K562 (cell line): ENCODE measurements around the gene HCN3. TPM values are rescaled to one million over a fixed set of nuclear protein-coding genes. Genes with fewer than 3 reads are reported as not detected.

Source experiments
- ARID1B ChIP-seq: fragments of 450-650 bp; IDR thresholded peaks from 2 replicates; pipeline ENCODE4 v1.6.1; 2016; ENCODE audit warnings: antibody characterized with exemption, mild to moderate bottlenecking, inconsistent platforms
- FOXA1 ChIP-seq: fragments of 450-650 bp; IDR thresholded peaks from 2 replicates; pipeline ENCODE4 v1.6.1; 2016; ENCODE audit warnings: mild to moderate bottlenecking, borderline replicate concordance
- HIVEP1 ChIP-seq: fragments of 250-450 bp; sonication (Bioruptor Pico); IDR thresholded peaks from 2 replicates; pipeline ENCODE4 v1.4.0; 2020; ENCODE audit warnings: mild to moderate bottlenecking
- LARP7 ChIP-seq: fragments of 450-650 bp; IDR thresholded peaks from 2 replicates; pipeline ENCODE4 v1.6.1; 2016
- MAFF ChIP-seq: IDR thresholded peaks from 2 replicates; pipeline ENCODE4 v1.6.1; 2012; ENCODE audit warnings: low read length, improper control_type of control experiment
- NBN ChIP-seq: fragments of 450-650 bp; IDR thresholded peaks from 2 replicates; pipeline ENCODE4 v1.6.1; 2016; ENCODE audit warnings: low read depth, mild to moderate bottlenecking
- RBM17 ChIP-seq: fragments of 200-400 bp; formaldehyde crosslinking; IDR thresholded peaks from 2 replicates; pipeline ENCODE4 v1.6.1; 2017; ENCODE audit warnings: low read depth, mild to moderate bottlenecking, low read length, borderline replicate concordance
- SMARCA5 ChIP-seq: fragments of 450-650 bp; IDR thresholded peaks from 2 replicates; pipeline ENCODE4 v1.6.1; 2016
- TBP ChIP-seq: optimal IDR thresholded peaks from 2 replicates; pipeline ENCODE3; 2011; ENCODE audit warnings: low read depth, low read length, improper control_type of control experiment
- TOE1 ChIP-seq, 2 experiments: fragments of 450-650 bp in 1 of 2; sonication (generic) in 1 of 2; formaldehyde crosslinking in 1 of 2; IDR thresholded peaks; 2 replicates each; pipeline versions ENCODE4 v1.7.1 to v1.8.0; 2016 to 2022; ENCODE audit warnings: borderline replicate concordance in 2 of 2, mild to moderate bottlenecking in 2 of 2, antibody characterized with exemption in 1 of 2, inconsistent platforms in 1 of 2, low read depth in 1 of 2, missing genetic modification reagents in 1 of 2, moderate library complexity in 1 of 2
- ZNF174 ChIP-seq: fragments of 250-450 bp; sonication (Bioruptor Pico); IDR thresholded peaks from 2 replicates; pipeline ENCODE4 v1.4.0; 2020; ENCODE audit warnings: mild to moderate bottlenecking
- ZNF212 ChIP-seq: fragments of 450-650 bp; formaldehyde crosslinking; IDR thresholded peaks from 2 replicates; pipeline ENCODE4 v1.4.0; 2020; ENCODE audit warnings: mild to moderate bottlenecking
- ZNF75A ChIP-seq: fragments of 450-650 bp; formaldehyde crosslinking; IDR thresholded peaks from 2 replicates; pipeline ENCODE4 v1.4.0; 2020; ENCODE audit warnings: mild to moderate bottlenecking
- polyA plus RNA-seq, 8 experiments: library from polyadenylated mRNA; depleted of rRNA in 4 of 8; stranded (reverse) in 5 of 8; unstranded in 3 of 8; fragments of >200 nt; fragmentation: Nextera tagmentation in 2 of 8; fragmentation: Illumina TruSeq in 1 of 8; extraction: Ambion mirVana in 2 of 8; extraction: Trizol in 1 of 8; gene quantifications; 2 replicates each; pipeline versions ENCODE4 v1.2.1 to v1.2.3, GENCODE V29; 2011 to 2014; ENCODE audit warnings: inconsistent platforms in 1 of 8, missing spikeins in 1 of 8
- total RNA-seq, 7 experiments: library from RNA; depleted of rRNA in 6 of 7; stranded (reverse); fragments of >200 nt in 6 of 7; fragmentation: Illumina TruSeq in 2 of 7; extraction: Trizol in 2 of 7; gene quantifications; 2 replicates each; pipeline versions ENCODE4 v1.2.1 to v1.2.3, GENCODE V29; 2011 to 2021; ENCODE audit warnings: low replicate concordance in 1 of 7
- TF ChIP-seq, protein P1 (sequence below): sonication (generic); formaldehyde crosslinking; IDR thresholded peaks from 2 replicates; pipeline ENCODE4 v1.8.1; 2023; ENCODE audit warnings: mild to moderate bottlenecking, missing genetic modification reagents, moderate library complexity
- TF ChIP-seq, protein P2 (sequence below): fragments of 450-650 bp; IDR thresholded peaks from 2 replicates; pipeline ENCODE4 v1.6.1; 2018; ENCODE audit not compliant: partially characterized antibody
- TF ChIP-seq, protein P3 (sequence below): fragments of 250-450 bp; sonication (Bioruptor Pico); IDR thresholded peaks from 2 replicates; pipeline ENCODE4 v1.5.0; 2021; ENCODE audit warnings: mild to moderate bottlenecking, moderate library complexity
- TF ChIP-seq, protein P4 (sequence below): fragments of 250-450 bp; sonication (Bioruptor Pico); IDR thresholded peaks from 2 replicates; pipeline ENCODE4 v1.5.0; 2020; ENCODE audit warnings: mild to moderate bottlenecking, borderline replicate concordance

HCN3 gene
- total and polyA plus RNA-seq, 9 of the 15 experiments (the other 6 are each of a cell fraction or from before 2014, with no cell fraction given) = 0.91 to 9.7 (median 3.9) TPM

DNA sequence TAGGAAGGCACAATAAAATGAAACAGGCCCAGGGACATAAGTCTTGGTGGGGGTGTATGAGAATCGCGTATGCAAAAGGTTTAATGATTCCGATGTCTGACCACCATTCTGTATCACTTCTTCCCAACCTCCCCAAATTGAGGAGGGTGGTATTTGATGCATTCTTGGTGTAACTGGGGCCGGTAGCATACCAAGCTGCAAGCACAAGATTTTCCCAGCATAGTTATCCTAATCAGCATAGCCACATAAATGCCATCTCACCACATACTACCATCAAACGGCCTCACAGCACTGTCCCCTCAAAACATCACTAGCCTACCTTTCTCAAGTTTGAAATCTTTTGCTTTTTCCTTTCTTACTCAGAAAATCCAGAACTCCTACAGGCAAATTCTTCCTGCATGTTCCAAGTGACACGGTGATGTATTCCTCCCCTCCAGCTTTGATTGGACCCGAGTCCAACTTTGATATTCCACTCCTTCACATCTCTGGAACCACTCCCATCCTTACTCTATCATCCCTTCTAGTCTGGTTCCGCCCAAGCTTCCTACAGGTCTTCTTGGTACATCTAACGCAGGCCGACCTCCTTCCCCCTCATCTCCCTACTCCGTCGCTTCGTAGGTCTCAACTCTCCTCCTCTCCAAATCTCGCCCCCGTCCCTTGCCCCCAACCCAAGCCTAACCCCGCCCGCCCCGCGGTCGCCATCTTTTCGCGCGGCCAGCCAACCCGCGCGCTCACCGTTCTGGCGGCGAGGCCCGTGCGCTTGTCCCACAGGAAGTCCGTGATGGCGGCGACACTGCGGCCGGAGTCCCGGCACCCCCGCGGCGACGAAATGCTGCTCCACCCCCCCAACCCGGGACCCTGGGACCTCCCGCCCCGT lies 4.6 kb upstream of the HCN3 start (continued):
- TF ChIP-seq, protein P1, sequence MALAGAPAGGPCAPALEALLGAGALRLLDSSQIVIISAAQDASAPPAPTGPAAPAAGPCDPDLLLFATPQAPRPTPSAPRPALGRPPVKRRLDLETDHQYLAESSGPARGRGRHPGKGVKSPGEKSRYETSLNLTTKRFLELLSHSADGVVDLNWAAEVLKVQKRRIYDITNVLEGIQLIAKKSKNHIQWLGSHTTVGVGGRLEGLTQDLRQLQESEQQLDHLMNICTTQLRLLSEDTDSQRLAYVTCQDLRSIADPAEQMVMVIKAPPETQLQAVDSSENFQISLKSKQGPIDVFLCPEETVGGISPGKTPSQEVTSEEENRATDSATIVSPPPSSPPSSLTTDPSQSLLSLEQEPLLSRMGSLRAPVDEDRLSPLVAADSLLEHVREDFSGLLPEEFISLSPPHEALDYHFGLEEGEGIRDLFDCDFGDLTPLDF (CRISPR knock-in tag) = no peak
- TF ChIP-seq ARID1B (0 out of 2 replicates have a peak, but pooled peaks have one; percentile 20), TBP (peak; percentile 3), LARP7 (0 out of 2 replicates have a peak, but pooled peaks have one; percentile 54), SMARCA5 (no peak), ZNF212 (no peak), RBM17 (no peak), ZNF174 (no peak), ZNF75A (CRISPR knock-in tag) (no peak), NBN (0 out of 2 replicates have a peak, but pooled peaks have one; percentile 39), TOE1 (IDR thresholded peaks at IDR 0.05; ENCODE audit: borderline replicate concordance) (peak; percentile 20; the same call in 1 of the 2 replicates), TOE1 (CRISPR knock-in tag; IDR thresholded peaks at IDR 0.05; ENCODE audit: borderline replicate concordance, low read depth) (no peak), HIVEP1 (CRISPR knock-in tag) (no peak), FOXA1 (no peak), MAFF (no peak)
- TF ChIP-seq, protein P2, sequence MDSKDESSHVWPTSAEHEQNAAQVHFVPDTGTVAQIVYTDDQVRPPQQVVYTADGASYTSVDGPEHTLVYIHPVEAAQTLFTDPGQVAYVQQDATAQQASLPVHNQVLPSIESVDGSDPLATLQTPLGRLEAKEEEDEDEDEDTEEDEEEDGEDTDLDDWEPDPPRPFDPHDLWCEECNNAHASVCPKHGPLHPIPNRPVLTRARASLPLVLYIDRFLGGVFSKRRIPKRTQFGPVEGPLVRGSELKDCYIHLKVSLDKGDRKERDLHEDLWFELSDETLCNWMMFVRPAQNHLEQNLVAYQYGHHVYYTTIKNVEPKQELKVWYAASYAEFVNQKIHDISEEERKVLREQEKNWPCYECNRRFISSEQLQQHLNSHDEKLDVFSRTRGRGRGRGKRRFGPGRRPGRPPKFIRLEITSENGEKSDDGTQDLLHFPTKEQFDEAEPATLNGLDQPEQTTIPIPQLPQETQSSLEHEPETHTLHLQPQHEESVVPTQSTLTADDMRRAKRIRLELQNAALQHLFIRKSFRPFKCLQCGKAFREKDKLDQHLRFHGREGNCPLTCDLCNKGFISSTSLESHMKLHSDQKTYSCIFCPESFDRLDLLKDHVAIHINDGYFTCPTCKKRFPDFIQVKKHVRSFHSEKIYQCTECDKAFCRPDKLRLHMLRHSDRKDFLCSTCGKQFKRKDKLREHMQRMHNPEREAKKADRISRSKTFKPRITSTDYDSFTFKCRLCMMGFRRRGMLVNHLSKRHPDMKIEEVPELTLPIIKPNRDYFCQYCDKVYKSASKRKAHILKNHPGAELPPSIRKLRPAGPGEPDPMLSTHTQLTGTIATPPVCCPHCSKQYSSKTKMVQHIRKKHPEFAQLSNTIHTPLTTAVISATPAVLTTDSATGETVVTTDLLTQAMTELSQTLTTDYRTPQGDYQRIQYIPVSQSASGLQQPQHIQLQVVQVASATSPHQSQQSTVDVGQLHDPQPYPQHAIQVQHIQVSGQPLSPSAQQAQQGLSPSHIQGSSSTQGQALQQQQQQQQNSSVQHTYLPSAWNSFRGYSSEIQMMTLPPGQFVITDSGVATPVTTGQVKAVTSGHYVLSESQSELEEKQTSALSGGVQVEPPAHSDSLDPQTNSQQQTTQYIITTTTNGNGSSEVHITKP = no peak
- TF ChIP-seq, protein P3, sequence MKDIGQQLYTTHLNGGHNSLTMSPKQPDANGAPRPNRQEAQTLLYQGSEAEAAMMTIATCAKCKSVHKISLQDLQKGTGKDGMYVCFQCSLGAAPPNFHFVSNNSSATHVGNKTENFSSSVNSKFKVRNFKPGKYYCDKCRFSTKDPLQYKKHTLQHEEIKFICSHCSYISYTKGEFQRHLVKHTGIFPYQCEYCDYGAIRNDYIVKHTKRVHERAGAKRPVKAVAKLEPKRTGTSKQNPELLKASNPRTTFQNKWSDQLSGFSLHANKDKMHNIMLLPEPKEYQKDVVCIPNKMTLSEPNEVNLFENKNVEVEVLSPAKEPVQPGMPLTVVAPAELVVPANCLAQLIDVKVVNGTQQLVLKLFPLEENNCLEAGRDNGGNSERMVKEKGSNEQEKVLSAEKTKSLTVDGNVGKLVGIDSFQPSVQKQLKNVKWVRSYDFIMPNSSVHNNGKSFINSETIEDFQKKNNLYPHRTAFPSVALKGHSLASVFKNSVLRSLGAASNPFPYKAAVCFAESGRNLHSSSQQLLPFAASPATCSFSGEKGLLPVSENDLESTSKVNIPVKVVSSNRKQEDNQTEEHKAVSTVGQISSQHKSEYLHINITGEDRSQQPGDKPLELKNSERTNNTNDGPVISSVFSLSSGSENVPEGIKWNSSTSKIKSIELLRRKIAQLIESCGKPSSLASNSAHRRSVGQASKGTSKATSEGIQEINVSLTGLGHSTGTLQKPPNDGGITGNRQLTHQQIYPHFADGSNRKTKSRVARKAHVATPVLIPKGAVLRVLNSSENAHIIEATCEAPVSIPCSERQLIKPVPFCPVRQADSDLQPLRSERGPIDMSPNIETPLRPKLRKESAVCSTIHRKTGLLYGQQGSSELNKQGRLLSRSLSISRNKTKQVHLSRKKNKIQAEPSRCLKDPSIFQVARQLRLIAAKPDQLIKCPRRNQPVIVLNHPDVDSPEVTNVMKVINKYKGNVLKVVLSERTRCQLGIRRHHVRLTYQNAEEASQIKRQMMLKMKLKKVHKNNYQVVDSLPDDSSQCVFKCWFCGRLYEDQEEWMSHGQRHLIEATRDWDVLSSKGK (CRISPR knock-in tag) = no peak
- TF ChIP-seq, protein P4, sequence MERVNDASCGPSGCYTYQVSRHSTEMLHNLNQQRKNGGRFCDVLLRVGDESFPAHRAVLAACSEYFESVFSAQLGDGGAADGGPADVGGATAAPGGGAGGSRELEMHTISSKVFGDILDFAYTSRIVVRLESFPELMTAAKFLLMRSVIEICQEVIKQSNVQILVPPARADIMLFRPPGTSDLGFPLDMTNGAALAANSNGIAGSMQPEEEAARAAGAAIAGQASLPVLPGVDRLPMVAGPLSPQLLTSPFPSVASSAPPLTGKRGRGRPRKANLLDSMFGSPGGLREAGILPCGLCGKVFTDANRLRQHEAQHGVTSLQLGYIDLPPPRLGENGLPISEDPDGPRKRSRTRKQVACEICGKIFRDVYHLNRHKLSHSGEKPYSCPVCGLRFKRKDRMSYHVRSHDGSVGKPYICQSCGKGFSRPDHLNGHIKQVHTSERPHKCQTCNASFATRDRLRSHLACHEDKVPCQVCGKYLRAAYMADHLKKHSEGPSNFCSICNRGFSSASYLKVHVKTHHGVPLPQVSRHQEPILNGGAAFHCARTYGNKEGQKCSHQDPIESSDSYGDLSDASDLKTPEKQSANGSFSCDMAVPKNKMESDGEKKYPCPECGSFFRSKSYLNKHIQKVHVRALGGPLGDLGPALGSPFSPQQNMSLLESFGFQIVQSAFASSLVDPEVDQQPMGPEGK = no peak
